C1 segment of cervical spinal cord (tissue), 14 donors: ENCODE results near the gene MAGEB3.

Experiments used
- DNase-seq, 14 donors: peaks; one replicate each; lab custom pipeline; 2025; lab: John Stamatoyannopoulos, UW

The MAGEB3 gene

DNA sequence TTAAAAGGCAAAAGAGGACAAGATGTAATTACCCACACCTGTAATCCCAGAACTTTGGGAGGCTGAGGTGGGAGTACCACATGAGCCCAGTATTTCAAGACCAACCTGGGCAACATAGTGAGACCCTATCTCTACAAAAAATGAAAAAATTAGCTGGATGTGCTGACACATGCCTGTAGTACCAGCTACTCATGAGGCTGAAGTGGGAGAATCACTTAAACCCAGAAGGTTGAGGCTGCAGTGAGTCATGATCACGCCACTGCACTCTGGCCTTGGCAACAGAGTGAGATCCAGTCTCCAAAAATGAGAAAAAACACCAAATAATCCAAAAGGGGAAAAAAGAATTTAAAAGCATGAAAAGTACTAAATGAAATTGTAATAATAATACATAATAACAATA, 47.9 kb downstream of the MAGEB3 start:
- no peak for DNase-seq

- no peak for DNase-seq
These were observed 50.0 kb downstream of the MAGEB3 start for GRCh38 chrX:30280428-30280827.

DNA sequence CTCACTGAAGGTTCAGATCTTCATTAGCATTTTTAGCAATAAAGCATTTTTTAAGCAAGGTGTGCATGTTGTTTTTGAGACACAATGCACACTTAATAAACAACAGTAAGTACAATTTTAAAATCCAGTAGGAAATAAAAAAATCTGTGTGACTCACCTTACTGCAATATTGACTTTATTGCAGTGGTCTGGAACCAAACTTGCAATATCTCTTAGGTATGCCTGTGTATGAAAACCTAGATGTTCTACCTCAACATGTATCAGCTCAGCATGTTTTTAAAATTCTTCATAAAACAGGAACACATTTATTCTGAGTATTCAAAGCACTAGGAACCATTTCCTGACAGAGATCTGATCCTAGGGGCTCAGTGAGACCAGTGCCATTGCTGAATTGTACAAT, 52.1 kb downstream of the MAGEB3 start:
- DNase-seq = no peak

DNA sequence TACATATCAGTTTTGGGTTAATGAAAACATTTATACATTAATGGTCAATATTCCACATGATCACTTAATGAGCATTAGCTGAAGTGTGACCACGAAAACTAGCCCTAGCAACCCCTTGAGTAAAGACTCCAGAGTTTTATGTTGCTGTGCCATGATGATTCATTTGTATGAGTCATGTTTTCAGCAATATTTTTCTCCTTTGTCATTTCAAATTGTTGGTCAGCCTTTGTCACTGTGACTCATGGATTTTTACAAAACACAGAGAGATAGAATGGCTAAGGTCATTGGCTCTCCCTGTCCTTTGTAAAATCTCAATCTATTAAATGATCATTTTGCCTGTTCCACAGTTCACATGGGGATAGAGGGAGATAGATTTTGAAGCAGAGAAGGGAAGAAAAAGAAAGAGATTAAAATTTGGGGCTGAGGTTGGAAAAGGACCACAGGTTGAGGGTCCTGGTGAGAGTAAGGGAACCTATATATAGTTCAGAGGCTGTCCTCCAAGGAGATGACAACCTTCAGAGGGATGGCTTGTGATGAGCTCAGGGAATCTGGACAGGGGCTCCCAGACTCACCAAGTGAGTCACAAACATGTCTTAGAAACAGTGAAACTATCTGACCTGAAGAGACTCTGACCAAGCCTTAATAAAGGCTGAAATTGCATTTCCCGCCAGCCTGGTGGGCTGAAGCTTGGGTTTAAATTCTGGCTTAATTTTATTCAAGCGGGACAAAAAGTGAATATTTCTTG, 53.2 kb downstream of the MAGEB3 start:
- no peak for DNase-seq
